ENCODE results near the gene RNF126. TPM values are rescaled to one million over a fixed set of nuclear protein-coding genes. Genes with fewer than 3 reads are reported as not detected.

Gene RNF126
- total RNA-seq, 1 donor from 2014 or later: 68.0 TPM

- Histone ChIP-seq H3K4me1 (no peaks in the 10 kb centered on the region), H3K36me3 (no peaks in the 10 kb centered on the region), H3K4me3 (no peak overlapping the region), H3K27me3 (no peaks in the 10 kb centered on the region), H3K9me3 (no peaks in the 10 kb centered on the region), H3K27ac (no peak overlapping the region)
- intact Hi-C loops (cut with DNase I): no loop called here
- no peak for TF ChIP-seq POLR2A (IDR thresholded peaks at IDR 0.05)
- TF ChIP-seq CTCF (IDR thresholded peaks at IDR 0.05): no peak
- no peak for TF ChIP-seq POLR2AphosphoS5 (IDR thresholded peaks at IDR 0.05; ENCODE audit: insufficient read depth in 1 of 2, low read depth in 1 of 2)
- DNase-seq (ENCODE audit: extremely low spot score in 2 of 2): no peak
These were observed 27.2 kb upstream of the RNF126 start for GRCh38 chr19:690203-690602.

GRCh38 chr19:688992-689391 lies 26.0 kb upstream of the RNF126 start:
- H3K9me3 ChIP-seq: no peaks in the 10 kb centered on the region
- no peaks in the 10 kb centered on the region for H3K4me1 ChIP-seq
- no peak for TF ChIP-seq POLR2AphosphoS5 (IDR thresholded peaks at IDR 0.05; ENCODE audit: insufficient read depth in 1 of 2, low read depth in 1 of 2)
- no peak for TF ChIP-seq CTCF (IDR thresholded peaks at IDR 0.05)
- no peak for TF ChIP-seq POLR2A (IDR thresholded peaks at IDR 0.05)
- no peak for DNase-seq (ENCODE audit: extremely low spot score in 2 of 2)
- no peaks in the 10 kb centered on the region for H3K36me3 ChIP-seq
- no peak overlapping the region for H3K27ac ChIP-seq
- intact Hi-C loops (cut with DNase I): no loop called here
- no peak overlapping the region for H3K4me3 ChIP-seq
- no peaks in the 10 kb centered on the region for H3K27me3 ChIP-seq

GRCh38 chr19:688214-688613 lies 25.2 kb upstream of the RNF126 start:
- intact Hi-C loops (cut with DNase I): no loop called here
- Histone ChIP-seq H3K9me3 (no peaks in the 10 kb centered on the region), H3K27ac (no peak overlapping the region), H3K36me3 (no peaks in the 10 kb centered on the region), H3K27me3 (no peaks in the 10 kb centered on the region), H3K4me1 (no peaks in the 10 kb centered on the region), H3K4me3 (no peak overlapping the region)
- TF ChIP-seq POLR2A (IDR thresholded peaks at IDR 0.05) (no peak), POLR2AphosphoS5 (IDR thresholded peaks at IDR 0.05; ENCODE audit: insufficient read depth in 1 of 2, low read depth in 1 of 2) (no peak), CTCF (IDR thresholded peaks at IDR 0.05) (no peak)
- no peak for DNase-seq (ENCODE audit: extremely low spot score in 2 of 2)

GRCh38 chr19:687569-688166 lies 24.7 kb upstream of the RNF126 start:
- H3K4me3 ChIP-seq: no peak overlapping the region
- H3K9me3 ChIP-seq: no peaks in the 10 kb centered on the region
- H3K27me3 ChIP-seq: no peaks in the 10 kb centered on the region
- H3K36me3 ChIP-seq: no peaks in the 10 kb centered on the region
- intact Hi-C loops (cut with DNase I): no loop called here
- DNase-seq (ENCODE audit: extremely low spot score in 2 of 2): no peak
- H3K27ac ChIP-seq: no peak overlapping the region
- TF ChIP-seq POLR2AphosphoS5 (IDR thresholded peaks at IDR 0.05; ENCODE audit: insufficient read depth in 1 of 2, low read depth in 1 of 2) (no peak), POLR2A (IDR thresholded peaks at IDR 0.05) (no peak), CTCF (IDR thresholded peaks at IDR 0.05) (no peak)
- no peaks in the 10 kb centered on the region for H3K4me1 ChIP-seq

- no peak overlapping the region for H3K27ac ChIP-seq
These were observed 23.7 kb upstream of the RNF126 start for GRCh38 chr19:686589-687297.

More at GRCh38 chr19:686589-687297, 23.7 kb upstream of the RNF126 start:
- DNase-seq (ENCODE audit: extremely low spot score in 2 of 2): no peak
- H3K36me3 ChIP-seq: no peaks in the 10 kb centered on the region
- TF ChIP-seq POLR2A (IDR thresholded peaks at IDR 0.05): no peak
- no peak for TF ChIP-seq CTCF (IDR thresholded peaks at IDR 0.05)
- TF ChIP-seq POLR2AphosphoS5 (IDR thresholded peaks at IDR 0.05; ENCODE audit: insufficient read depth in 1 of 2, low read depth in 1 of 2): no peak
- intact Hi-C loops (cut with DNase I): no loop called here
- no peak overlapping the region for H3K4me3 ChIP-seq
- no peaks in the 10 kb centered on the region for H3K4me1 ChIP-seq
- H3K9me3 ChIP-seq: no peaks in the 10 kb centered on the region
- no peaks in the 10 kb centered on the region for H3K27me3 ChIP-seq
